ENCODE measurements around the gene NUCKS1.

NUCKS1 gene

GRCh38 chr1:205669341-205670149 is 80.4 kb downstream of the NUCKS1 start:
- no peak for DNase-seq (ENCODE audit: low read depth)

GRCh38 chr1:205668951-205669340 is 81.0 kb downstream of the NUCKS1 start:
- no peak for DNase-seq (ENCODE audit: low read depth)

GRCh38 chr1:205667909-205668643 is 81.9 kb downstream of the NUCKS1 start:
- no peak for DNase-seq (ENCODE audit: low read depth)

- no peak for DNase-seq (ENCODE audit: low read depth)
Observed at GRCh38 chr1:205666372-205667166, 83.4 kb downstream of the NUCKS1 start.

GRCh38 chr1:205665201-205666045 is 84.6 kb downstream of the NUCKS1 start:
- no peak for DNase-seq (ENCODE audit: low read depth)

- no peak for DNase-seq (ENCODE audit: low read depth)
Observed at GRCh38 chr1:205664399-205665017, 85.5 kb downstream of the NUCKS1 start.

- DNase-seq (ENCODE audit: low read depth) = no peak
Observed at GRCh38 chr1:205663286-205663936, 86.6 kb downstream of the NUCKS1 start.
